Lung (tissue), 12 donors: ENCODE measurements around the gene EMP3. TPM values are rescaled to one million over a fixed set of nuclear protein-coding genes. Genes with fewer than 3 reads are reported as not detected.
"Not testable (repeated sequence)": the region's sequence is repeated elsewhere in the genome, so short reads cannot be mapped to it uniquely, and the experiment has no call there.

Source experiments
- ATAC-seq: fragments of 200-7000 bp; cut with Tn5 transposase; one replicate; pipeline ENCODE4 v1.9.1; 2020; ENCODE audit warnings: moderate number of reproducible peaks; ENCODE audit not compliant: insufficient read depth, low FRiP score
- DNase-seq, 3 donors: peaks; one replicate each; pipeline ENCODE4 v3.0.0-alpha.2; 2013 to 2017
- H3K27ac ChIP-seq, 2 donors: one replicate each; pipeline ENCODE4 v1.5.1; 2013; ENCODE audit warnings: mild to moderate bottlenecking in 2 of 2, moderate library complexity in 2 of 2, control low read depth in 1 of 2, inconsistent platforms in 1 of 2, low read depth in 1 of 2, low read length in 1 of 2
- H3K27me3 ChIP-seq, 3 donors: one replicate each; pipeline ENCODE4 v1.5.1; 2013; ENCODE audit warnings: low read length in 2 of 3; ENCODE audit not compliant: control insufficient read depth in 3 of 3, insufficient read depth in 3 of 3
- H3K36me3 ChIP-seq, 4 donors: one replicate each; pipeline ENCODE4 v1.5.1; 2013; ENCODE audit warnings: low read length in 4 of 4, mild to moderate bottlenecking in 1 of 4, moderate library complexity in 1 of 4; ENCODE audit not compliant: control insufficient read depth in 4 of 4, insufficient read depth in 4 of 4
- H3K4me1 ChIP-seq, 5 donors: one replicate each; pipeline ENCODE4 v1.5.1; 2013; ENCODE audit warnings: low read length in 5 of 5, mild to moderate bottlenecking in 2 of 5, moderate library complexity in 1 of 5; ENCODE audit not compliant: control insufficient read depth in 5 of 5, insufficient read depth in 5 of 5
- H3K4me3 ChIP-seq: one replicate; pipeline ENCODE4 v1.5.1; 2013; ENCODE audit warnings: mild to moderate bottlenecking, control low read depth, moderate library complexity
- H3K9ac ChIP-seq, 2 donors: one replicate each; pipeline ENCODE4 v1.5.1; 2013; ENCODE audit warnings: low read length in 2 of 2, control low read depth in 1 of 2; ENCODE audit not compliant: insufficient read depth in 1 of 2
- H3K9me3 ChIP-seq, 4 donors: one replicate each; pipeline ENCODE4 v1.5.1; 2013; ENCODE audit warnings: low read length in 3 of 4, mild to moderate bottlenecking in 1 of 4, moderate library complexity in 1 of 4; ENCODE audit not compliant: control insufficient read depth in 4 of 4, insufficient read depth in 3 of 4
- CTCF ChIP-seq: IDR thresholded peaks from 2 replicates; pipeline ENCODE4 v1.5.1; 2012; ENCODE audit warnings: mild to moderate bottlenecking; ENCODE audit errors: control extremely low read depth, extremely low read depth
- WGBS, 2 donors: extraction: QIAGEN DNeasy Blood & Tissue Kit; methylation state at CpG; one replicate each; pipeline ENCODE4 v1.1.7; 2013; 5-methylcytosine and 5-hydroxymethylcytosine counted together
- polyA plus RNA-seq, 2 donors: library from polyadenylated mRNA; stranded (reverse); fragments of 200-250 nt; gene quantifications; one replicate each; pipeline ENCODE4 v1.2.1, GENCODE V29; 2013
- total RNA-seq, 2 donors: library from RNA; depleted of rRNA in 1 of 2; stranded (reverse); fragments of >200 nt in 1 of 2; gene quantifications; one replicate each; pipeline ENCODE4 v1.2.1, GENCODE V29; 2014 to 2021
- donor health status: control.
- donor health status: control.
- donor health status: Bipolar disorder and iron deficiency.
- donor health status: healthy.
- donor health status: DM: yes; HTN: yes; CAD: no.

EMP3 gene
- total and polyA plus RNA-seq, 4 donors: 36.9 to 276 (median 223) TPM

- peaks cover 0 to 9% (median 2%) of the 10 kb centered on the region in 5 donors for H3K4me1 ChIP-seq
- WGBS, 2 donors: 72 to 85% methylated on average over 5 of the region's 5 CpGs
- no peak overlapping the region for H3K27ac ChIP-seq
- no peak overlapping the region for H3K9ac ChIP-seq
- H3K9me3 ChIP-seq: no peaks in the 10 kb centered on the region
- H3K27me3 ChIP-seq: no peaks in the 10 kb centered on the region
- ATAC-seq: no peak
- no peaks in the 10 kb centered on the region for H3K36me3 ChIP-seq
- DNase-seq: no peak
- H3K4me3 ChIP-seq: no peak overlapping the region
- no peak for TF ChIP-seq CTCF
Observed at GRCh38 chr19:48367855-48368254, 42.5 kb downstream of the EMP3 start.

- H3K4me3 ChIP-seq: no peak overlapping the region
- no peak for ATAC-seq
- no peak overlapping the region for H3K27ac ChIP-seq
Observed at GRCh38 chr19:48368936-48369335, 43.6 kb downstream of the EMP3 start.

GRCh38 chr19:48370955-48371354, 45.6 kb downstream of the EMP3 start:
- no peak for TF ChIP-seq CTCF
- H3K36me3 ChIP-seq: no peaks in the 10 kb centered on the region
- ATAC-seq (no peak), DNase-seq (no peak)
- H3K27me3 ChIP-seq: no peaks in the 10 kb centered on the region
- no peaks in the 10 kb centered on the region for H3K9me3 ChIP-seq
- no peak overlapping the region for H3K4me3 ChIP-seq
- no peak overlapping the region for H3K9ac ChIP-seq
- WGBS, 2 donors: 90 to 97% methylated on average over 4 of the region's 4 CpGs
- no peak overlapping the region for H3K27ac ChIP-seq
- H3K4me1 ChIP-seq: no peaks in the 10 kb centered on the region

More at GRCh38 chr19:48368936-48369335, 43.6 kb downstream of the EMP3 start:
- 78 to 79% methylated on average over 13 to 14 of the region's 14 CpGs for WGBS, 2 donors
- no peaks in the 10 kb centered on the region for H3K27me3 ChIP-seq
- H3K9ac ChIP-seq: no peak overlapping the region
- H3K36me3 ChIP-seq: no peaks in the 10 kb centered on the region
- TF ChIP-seq CTCF: no peak
- no peak for DNase-seq
- H3K9me3 ChIP-seq: no peaks in the 10 kb centered on the region
- H3K4me1 ChIP-seq: peaks cover 0 to 4% (median 2%) of the 10 kb centered on the region in 5 donors

GRCh38 chr19:48371367-48371766, 46.0 kb downstream of the EMP3 start:
- DNase-seq (no peak), ATAC-seq (no peak)
- Histone ChIP-seq H3K9ac (no peak overlapping the region), H3K27ac (no peak overlapping the region), H3K9me3 (no peaks in the 10 kb centered on the region), H3K4me3 (no peak overlapping the region), H3K36me3 (no peaks in the 10 kb centered on the region), H3K4me1 (no peaks in the 10 kb centered on the region), H3K27me3 (no peaks in the 10 kb centered on the region)
- no peak for TF ChIP-seq CTCF
- WGBS, 2 donors: 71 to 78% methylated on average over 7 of the region's 7 CpGs

- not testable (repeated sequence) for H3K27ac ChIP-seq, H3K36me3 ChIP-seq, H3K4me1 ChIP-seq, H3K4me3 ChIP-seq, H3K9me3 ChIP-seq, ATAC-seq, DNase-seq, H3K27me3 ChIP-seq, H3K9ac ChIP-seq
- 89 to 94% methylated on average over 5 of the region's 5 CpGs for WGBS, 2 donors
Observed at GRCh38 chr19:48371771-48372170, 46.4 kb downstream of the EMP3 start.
